GM10847 (cell line): ENCODE data around the gene ARHGAP40.

Experiments
- POLR2A ChIP-seq: IDR thresholded peaks from 2 replicates; pipeline ENCODE4 v1.6.1; 2011; ENCODE audit not compliant: insufficient read length; ENCODE audit errors: extremely low read depth

Gene ARHGAP40

GRCh38 chr20:38601216-38602184, at the start of gene ARHGAP40:
ARHGAP40 (plus strand) TSS chr20:38601809.
- TF ChIP-seq POLR2A, result no peak

- no peak for TF ChIP-seq POLR2A
Measured at GRCh38 chr20:38554986-38555385, 46.6 kb upstream of the ARHGAP40 start.

GRCh38 chr20:38555395-38555794, 46.2 kb upstream of the ARHGAP40 start:
- no peak for TF ChIP-seq POLR2A

- TF ChIP-seq POLR2A, result no peak
Measured at GRCh38 chr20:38557174-38557573, 44.4 kb upstream of the ARHGAP40 start.

- no peak for TF ChIP-seq POLR2A
Measured at GRCh38 chr20:38558596-38559360, 42.8 kb upstream of the ARHGAP40 start.

GRCh38 chr20:38559764-38560163, 41.8 kb upstream of the ARHGAP40 start:
- TF ChIP-seq POLR2A, result no peak

- no peak for TF ChIP-seq POLR2A
Measured at GRCh38 chr20:38563802-38564431, 37.7 kb upstream of the ARHGAP40 start.

GRCh38 chr20:38564680-38565079, 36.9 kb upstream of the ARHGAP40 start:
- TF ChIP-seq POLR2A, result no peak

- no peak for TF ChIP-seq POLR2A
Measured at GRCh38 chr20:38566036-38566598, 35.5 kb upstream of the ARHGAP40 start.

- TF ChIP-seq POLR2A, result no peak
Measured at GRCh38 chr20:38569747-38570525, 31.7 kb upstream of the ARHGAP40 start.

- no peak for TF ChIP-seq POLR2A
Measured at GRCh38 chr20:38573413-38573812, 28.2 kb upstream of the ARHGAP40 start.

- no peak for TF ChIP-seq POLR2A
Measured at GRCh38 chr20:38579219-38579910, 22.2 kb upstream of the ARHGAP40 start.

- no peak for TF ChIP-seq POLR2A
Measured at GRCh38 chr20:38579921-38580320, 21.7 kb upstream of the ARHGAP40 start.

- TF ChIP-seq POLR2A, result no peak
Measured at GRCh38 chr20:38581013-38581412, 20.6 kb upstream of the ARHGAP40 start, which contains the start of gene ADIG. ADIG (plus strand) TSS chr20:38581197; CDS start chr20:38581251, 54 bp downstream.
